Muscle of arm (tissue), 12 donors: ENCODE measurements around the gene NEURL1B. TPM values are rescaled to one million over a fixed set of nuclear protein-coding genes. Genes with fewer than 3 reads are reported as not detected.

ENCODE experiments used
- DNase-seq: peaks from one replicate; pipeline ENCODE4 v3.0.0-alpha.2; 2013
- polyA plus RNA-seq, 12 donors: library from polyadenylated mRNA; unstranded; fragments of 120-200 nt; gene quantifications; one replicate each; pipeline ENCODE4 v1.2.1, GENCODE V29; 2013; ENCODE audit not compliant: insufficient read length in 12 of 12

Gene NEURL1B
- polyA plus RNA-seq, 12 donors, result 24.0 to 43.7 (median 35.4) TPM; not detected in 1

DNA sequence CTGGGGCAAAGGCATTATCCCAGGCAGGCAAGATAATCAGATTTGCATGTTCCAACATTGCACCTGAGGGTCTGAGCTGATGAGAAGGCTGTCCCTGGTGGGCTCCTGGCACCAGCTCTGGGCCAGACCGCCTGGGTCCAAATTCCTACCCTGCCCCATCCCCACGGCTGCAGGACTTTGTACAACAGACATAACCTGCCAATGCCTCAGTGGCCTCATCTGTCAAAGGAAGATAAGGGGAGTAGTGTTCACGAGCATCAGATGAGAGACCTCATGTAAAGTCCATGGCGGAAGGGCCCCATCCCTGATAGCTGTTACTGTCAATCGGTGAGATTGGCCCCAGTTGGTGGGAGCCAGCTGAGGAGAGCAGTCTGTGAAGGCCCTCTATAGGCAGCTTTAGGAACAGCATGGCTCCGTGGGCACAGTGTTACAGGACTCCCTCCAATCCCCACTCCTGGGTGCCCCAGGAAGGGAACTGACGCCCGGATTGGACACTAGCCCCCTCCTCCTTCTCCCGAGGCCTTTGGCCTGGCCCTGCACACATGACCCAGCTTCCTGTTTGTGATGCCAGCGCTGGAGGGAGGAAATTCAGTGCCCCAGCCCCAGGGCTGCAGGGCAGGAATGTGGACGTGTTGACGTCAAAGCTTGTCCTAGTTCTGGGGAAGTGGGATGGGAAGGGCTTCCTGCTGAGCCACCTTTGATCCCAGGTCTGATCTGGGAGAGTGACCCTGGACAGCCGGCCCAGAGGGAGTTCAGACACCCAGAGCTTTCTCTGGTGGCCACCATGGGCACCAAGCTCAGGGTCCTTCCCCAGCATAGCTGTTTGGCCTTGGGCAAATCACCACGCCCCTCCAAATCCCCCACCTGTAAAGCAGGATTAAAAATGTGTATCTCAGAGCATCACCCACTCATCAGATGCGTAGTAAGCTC is 73.7 kb downstream of the NEURL1B start:
- DNase-seq, result peak; percentile 68

DNA sequence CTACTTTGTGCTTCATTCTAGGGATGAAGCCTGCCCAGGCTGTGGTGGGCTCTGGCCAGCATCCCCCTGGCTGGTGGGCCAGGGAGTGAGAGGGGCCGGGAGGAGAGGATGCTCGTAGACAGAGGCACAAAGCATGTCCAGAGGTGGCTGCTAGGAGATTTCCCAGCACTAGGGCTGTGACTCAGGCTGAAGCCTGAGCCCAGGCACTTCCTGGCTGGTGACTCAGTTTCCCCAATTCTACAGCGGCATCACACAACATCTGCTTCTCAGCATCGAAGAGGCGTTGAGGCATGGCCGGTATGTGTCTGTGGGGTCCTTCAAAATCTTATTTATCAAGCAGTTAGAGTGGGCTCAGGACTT is 74.3 kb downstream of the NEURL1B start:
- no peak for DNase-seq

DNA sequence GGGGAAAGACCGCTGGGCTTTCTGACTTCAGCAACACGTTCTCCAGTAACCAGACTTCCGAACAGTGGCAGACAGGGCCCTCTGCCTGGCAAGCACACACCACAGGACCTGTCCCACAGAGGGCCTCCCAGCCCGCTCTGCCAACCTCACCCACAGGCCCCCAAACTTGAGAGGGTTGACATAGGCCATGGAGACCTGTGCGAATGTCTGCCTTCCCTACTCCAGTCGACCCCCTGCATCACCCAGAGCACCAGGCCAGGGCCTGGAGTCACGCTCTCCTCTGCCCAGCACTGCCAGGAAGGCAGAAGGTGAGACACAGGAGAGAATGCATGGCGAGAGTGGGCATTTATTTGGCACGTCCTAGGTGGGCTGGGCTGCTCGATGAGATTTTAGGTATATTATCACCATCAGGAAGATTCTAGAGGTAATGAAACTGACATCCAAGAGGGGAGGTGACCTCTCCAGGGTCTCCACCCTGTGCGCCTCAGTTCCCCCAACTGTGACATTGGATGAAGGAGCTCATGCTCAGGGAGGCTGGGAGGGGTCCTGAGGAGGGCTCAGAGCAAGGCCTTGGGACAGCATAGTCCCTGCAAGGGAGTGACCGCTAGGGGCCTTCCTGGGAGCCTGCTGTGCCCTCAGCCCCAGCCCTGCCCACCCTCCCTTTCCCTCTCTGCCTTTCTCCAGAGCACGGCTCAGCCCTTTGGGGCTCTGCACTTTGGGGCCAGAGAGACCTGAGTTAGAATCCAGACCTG is 75.0 kb downstream of the NEURL1B start:
- no peak for DNase-seq

DNA sequence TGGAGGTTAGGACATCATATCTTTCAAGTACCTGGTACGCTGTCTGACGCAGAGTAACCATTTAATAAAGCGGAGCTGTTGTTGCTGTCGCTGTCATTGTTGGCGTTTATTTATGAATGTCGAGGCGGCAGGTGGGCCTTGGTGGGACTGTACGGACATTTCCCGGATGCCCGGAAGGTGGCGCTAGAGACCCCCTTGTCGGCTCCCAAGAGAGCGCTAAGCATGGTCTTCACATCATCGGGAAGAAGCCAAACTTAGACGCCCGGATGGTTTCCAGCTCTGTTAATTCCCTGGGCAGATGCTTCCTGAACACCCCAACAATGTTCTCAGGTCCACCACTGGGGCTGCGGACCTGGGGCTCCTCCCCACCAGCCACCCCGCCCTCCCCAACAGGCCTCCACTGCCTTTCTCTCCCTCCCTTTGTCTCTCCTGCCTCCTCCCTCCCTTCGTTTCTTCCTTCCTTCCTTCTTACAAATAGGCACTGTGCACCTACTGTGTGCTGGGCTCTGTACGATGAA is 75.8 kb downstream of the NEURL1B start:
- DNase-seq, result peak; percentile 89

DNA sequence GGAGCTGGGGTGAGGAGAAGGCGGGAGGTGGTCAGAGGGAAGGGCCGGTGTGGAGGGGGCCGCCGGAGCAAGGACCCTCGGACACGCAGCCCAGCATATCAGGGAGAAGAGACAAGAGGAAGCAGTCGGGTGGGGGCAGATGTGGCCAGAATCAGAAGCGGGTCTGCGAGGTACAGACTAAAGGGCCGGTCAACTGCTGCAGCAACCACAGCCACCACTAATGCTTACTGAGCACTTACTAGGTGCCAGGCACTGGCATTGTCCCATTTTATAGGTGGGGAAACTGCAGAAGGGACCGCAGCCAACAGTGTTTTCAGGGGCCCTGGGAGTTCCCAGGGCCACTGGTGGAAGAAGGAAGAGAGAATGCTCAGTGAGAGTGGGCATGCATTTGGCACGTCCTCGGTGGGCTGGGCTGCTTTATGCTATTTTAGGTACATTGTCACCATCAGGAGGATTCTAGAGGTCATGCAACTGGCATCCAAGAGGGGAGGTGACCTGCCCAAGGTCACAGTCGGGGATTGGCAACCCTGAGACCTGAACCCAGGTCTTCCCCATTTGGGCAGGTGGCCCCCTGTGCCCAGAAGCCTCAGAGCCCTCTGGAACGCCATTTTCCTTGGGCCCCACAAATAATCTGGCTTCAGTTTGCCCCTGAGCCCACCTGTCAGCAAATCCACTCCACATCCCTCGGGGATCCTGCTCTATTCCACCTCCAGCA is 76.6 kb downstream of the NEURL1B start:
- DNase-seq, result no peak

DNA sequence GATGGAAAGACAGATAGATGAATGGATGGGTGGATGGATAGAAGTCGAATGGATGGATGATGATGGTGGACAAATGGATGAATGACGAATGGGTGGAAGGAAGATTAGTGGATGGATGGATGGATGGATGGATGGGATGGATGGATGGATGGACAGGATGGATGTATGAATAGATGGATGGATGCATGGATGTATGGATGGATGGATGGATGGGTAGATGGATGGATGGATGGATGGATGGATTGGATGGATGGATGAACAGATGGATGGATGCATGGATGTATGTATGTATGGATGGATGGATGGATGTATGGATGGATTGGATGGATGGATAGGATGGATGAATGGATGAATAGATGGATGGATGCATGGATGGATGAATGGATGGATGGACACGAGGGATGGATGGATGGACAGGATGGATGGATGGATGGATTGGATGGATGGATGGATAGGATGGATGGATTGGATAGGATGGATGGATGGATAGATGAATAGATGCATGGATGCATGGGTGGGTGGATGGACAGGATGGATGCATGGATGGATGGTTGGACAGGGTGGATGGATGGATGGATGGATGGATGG is 77.6 kb downstream of the NEURL1B start:
- DNase-seq, result no peak

DNA sequence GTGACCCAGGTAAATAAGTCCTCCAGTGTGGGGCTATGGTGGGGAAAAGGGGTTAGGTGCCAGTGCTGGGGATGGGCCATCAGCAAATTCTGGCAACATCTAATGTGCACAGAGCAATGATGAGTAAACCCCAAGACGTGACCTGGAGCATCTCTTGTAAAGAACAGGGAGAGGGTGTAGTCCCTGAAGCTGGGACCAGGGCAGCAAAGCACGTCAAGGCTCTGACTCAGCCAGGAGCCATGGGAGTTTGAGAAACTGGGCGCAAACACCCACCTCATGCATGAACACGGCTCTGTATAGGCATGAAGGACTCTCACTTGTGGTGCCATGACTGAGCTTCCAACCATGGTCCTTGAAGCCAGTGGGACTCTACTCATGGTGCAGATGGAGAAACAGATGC is 78.1 kb downstream of the NEURL1B start:
- no peak for DNase-seq

DNA sequence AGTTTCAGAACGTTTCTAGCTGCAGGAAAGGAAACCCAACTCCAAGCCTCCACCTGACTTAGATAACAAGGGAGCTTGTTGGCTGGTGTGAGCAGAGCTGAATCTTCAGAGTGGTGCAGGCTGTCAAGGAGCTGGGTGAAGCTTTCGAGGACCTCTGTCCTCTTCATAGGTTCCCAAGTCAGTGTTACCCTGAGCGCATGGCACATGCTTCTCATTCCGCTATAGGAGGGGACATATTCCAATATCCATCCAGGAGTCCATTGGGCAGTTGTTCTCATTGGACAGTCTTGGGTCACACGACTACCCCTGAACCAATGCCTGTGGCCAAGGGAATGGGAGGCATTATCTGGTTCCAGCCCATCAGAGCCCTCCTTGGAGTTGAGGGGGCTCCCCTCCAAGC is 79.6 kb downstream of the NEURL1B start:
- DNase-seq, result no peak

DNA sequence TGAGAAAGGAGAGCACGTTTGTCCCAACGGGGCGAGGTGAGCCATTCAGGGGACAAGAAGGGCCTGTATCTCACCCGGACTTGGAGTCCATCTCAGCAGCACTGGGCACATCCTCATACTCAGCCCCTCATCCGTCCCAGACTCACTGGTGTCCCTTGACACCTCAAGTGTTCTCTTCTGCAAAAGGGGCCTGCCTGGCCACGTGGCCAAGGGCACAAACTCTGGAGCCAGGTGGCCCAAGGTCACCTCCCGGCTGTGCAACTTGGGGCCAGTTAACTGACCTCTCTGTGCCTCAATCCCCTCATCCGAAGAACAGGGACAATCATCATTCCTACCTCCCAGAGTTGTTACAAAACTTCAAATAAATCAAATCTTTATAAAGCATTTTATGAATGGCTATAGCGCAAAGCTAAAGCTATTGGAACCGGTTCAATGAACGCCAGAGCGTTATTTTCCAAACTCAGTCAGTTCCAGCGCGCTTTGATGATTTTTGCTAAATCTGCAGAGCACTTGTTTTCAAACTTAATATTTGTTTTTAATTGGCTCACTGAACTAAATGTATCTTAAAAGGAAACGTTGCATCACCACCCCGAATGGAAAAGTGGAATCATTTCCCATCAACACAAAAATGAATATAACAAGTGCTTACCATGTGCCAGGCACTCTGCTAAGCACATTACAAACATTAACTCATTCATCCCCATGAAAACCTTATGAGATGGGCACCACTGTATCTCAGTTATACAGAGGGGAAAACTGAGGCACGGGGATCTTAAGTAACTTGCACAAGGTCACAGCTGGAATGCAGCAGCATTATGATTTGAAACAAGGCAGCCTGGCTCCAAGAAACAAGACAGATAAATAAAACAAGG is 80.6 kb downstream of the NEURL1B start:
- peak; percentile 67 for DNase-seq

DNA sequence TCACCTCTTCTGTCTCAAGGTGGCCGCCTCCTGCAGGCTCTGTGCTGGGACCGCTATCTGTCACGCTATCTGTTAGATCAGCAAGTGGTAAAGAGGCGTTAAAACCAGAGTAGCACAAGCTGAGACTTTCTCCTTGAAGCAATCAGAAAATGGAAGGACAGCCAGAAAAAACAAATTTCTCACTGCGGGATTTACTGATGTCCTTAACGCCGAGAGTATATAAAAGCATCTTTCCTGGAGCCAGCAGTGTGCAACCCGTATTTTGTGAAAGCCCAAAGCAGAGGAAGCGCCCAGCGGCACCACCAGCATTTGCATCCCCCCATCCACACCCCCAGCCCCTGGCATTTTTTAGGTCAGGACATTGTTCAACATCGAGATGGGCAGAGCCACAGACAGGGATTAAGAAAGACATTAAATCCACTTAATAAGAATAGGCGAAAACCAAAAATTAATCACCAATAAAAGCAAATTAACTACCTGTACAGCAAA is 81.3 kb downstream of the NEURL1B start:
- no peak for DNase-seq

DNA sequence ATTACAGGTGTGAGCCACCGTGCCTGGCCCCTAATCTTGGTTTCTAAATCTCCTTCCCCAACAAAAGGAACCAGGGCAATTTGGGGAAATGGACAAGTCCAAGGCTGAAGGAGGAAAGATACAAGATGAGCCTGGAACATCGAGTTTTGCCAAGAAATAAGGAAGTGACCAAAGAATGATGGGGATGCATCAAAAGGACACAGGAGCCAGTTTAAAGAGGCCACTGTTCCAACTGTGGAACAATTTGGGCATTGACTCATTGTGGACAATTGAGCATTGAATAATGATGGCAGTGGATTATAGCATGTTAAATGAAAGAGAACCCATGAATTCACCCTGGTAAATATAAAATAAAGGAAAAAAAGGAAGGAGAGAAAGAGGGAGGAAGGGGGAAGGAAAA is 82.4 kb downstream of the NEURL1B start:
- DNase-seq, result no peak

DNA sequence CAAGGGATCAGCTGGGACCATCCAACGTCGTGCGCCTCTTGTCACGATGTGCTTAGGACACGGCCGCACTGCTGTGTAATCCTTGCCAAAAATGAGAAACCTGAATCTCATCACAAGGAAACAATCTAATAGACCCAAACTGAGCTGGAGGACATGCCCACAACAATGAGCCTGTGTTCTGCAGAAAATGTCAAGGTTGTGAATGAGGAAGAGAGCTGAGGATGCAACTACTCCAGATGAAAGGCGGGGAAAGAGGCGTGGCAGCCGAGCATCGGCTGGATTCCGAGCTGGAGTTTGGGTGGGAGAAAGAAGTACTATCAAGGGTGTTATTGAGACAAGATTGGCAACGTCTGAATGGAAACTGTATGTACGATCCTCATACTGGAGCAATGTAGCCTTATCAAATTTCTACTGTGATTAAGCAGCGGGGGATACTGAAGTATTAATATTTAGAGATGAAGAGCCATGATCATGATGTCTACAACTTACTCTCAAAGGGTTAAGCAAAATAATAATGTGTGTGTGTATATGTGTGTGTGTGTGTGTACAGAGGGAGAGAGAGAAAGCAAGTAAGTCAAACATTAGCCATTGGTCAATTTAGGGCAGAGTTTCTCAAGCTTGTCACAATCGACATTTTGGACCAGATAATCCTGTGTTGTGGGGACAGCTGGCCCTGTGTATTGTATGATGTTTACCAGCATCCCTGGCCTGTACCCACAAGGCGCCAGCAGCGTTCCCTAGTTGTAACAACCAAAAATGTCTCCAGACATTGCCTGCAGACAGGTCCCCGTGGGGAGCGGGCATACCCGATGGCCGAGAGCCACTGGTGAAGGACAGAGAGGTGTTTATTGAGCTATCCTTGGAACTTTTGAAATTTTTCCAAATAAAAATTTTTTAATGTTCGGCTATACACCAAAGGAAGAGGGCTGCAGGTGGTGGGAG is 83.5 kb downstream of the NEURL1B start:
- no peak for DNase-seq

DNA sequence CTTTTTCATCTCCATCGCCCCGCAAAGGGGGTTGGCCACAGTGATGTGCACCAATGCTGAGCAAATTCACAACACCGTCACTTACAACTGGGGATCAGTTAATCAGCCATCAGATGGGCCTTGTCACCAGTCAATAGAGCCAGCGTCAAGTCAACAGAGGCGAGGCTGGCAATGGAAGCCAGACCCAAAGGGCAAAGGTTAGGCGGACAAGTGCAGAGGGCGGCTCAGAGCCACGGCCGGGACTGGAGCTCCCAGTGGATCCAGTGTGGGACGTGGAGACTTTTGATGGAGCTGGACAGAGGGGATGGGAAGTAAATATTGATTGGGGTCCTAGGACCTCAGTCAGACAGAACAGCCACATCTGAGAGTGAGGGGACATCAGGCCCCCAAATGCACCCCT is 84.2 kb downstream of the NEURL1B start:
- no peak for DNase-seq

DNA sequence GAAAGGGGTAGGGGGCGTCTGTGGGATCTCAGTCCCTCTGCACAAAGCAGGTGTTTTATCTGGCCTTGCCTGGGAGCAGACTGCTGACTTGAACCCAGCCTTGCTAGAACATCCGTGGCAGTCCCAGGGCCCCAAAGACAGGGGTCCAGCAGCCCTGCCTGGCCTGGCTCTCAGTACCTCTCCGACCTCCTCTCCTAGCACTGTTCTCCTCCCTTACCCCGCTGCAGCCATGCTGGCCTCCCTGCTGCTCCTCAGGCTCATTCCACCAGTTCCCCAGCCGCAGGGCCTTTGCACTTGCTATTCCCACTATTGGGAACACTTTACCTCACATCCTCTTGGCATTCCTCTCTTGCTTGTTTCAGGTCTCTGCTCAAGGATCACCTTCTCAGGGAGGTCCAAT is 84.7 kb downstream of the NEURL1B start:
- DNase-seq, result no peak

DNA sequence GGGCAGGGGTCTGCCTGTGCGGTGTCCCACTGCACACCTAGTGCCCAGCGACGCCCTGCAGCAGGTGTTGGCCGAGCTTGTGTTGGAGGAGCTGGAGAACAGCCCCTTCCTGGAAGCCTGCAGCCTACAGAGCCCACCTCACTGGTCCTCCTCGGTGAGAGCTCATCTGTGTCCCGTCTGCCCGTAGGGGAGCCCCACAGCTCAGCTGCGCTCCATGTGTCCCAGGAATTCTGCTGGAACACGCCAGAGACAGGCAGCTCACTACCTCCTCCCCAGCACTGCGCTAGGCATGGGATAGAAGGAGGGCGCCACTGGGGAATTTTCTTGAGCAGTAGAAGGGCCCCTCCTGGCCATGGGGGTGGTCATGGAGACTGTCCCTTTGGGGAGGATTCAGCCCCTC is 85.9 kb downstream of the NEURL1B start:
- no peak for DNase-seq

DNA sequence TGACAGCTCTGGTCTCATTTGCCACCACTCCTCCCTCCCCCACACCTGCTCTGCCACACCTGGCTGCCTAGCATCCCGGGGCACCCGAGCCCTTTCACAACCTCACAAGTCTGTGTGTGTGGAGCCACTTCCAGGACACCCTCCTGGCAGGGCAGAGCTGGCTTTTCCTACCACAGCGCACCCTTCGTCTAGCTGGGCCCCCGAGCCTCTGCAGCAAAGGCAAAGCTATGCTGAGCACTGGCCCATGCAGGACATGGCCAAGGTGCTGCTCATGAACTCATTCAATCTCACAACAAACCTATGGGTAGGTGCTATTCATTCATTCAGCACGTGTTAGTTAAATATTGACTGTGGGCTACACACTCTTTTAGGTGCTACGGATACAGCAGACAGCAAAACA is 86.5 kb downstream of the NEURL1B start:
- DNase-seq, result no peak

DNA sequence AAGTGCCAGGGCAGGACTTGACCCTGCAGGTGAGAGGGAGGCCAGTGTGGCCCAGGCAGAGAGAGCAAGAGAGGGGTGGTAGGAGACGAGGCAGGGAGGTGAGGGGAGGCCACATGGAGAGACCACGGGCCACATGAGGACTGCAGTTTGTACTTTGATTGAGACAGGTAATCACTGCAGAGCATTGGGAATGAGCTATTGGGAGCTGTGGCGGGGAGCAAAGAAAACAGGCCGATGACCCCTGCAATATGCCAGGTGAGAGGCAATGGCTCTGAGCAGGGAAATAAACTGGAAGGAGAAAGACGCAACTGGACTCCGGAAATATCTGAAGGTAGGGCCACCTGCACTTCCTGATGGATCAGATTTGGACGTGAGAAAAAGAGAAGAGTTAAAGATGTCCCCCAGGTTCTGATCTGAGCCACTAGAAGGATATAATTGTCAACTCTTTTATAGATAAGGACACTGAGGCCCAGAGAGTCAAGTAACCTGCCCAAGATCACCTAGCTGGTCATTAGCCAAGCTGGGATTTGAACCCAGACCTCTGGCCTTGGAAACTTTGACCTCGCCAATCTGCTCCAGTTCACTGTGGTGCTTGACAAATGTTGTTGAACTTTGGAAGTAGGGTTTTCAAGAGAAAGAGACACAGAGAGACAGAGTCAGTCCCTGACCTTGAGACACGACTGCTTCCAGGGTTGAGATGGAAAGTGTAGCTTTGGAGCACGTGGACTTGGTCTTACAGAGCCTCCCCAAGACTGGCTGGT is 87.6 kb downstream of the NEURL1B start:
- no peak for DNase-seq

DNA sequence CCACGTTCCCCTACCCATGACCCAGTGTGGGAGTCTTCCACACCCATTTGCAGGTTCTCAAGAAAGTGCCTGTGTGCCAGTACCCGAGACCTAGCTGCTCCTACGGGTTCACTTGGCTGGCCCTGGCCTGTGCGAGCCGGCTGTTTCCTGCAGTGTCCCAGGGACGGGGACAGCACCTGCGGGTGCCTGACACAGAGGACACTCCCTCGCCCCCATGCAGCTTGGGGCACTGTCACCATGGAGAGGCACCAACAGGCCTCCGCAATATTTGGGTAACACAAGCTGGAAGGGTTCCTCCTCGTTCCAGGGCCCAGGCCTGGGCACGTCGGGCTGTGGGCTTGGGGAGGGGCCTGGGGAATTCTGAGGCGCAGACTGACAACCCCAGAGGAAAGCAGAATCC is 88.5 kb downstream of the NEURL1B start:
- no peak for DNase-seq

DNA sequence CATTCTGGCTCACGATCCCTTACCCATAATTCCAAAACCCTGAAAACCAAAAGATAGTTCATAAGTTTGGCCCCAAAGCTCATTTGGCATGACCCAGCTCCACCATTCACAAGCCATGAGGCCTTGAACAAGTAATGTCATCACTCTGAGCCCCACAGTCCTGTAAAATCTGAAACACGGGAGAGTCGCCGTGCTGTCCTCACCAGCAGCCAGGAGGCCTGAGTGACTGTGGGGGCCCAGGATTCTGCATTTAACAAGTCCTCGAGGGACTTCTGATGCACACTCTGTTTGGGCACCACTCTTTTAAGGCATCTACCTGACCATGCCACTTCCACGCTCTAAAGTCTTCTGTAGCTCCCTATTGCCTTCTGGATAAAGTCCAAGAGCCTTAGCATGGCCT is 89.2 kb downstream of the NEURL1B start:
- DNase-seq, result no peak
